GM21447 (cell line): ENCODE data around the gene UNC13B.
"Not testable (repeated sequence)": the region's sequence is repeated elsewhere in the genome, so short reads cannot be mapped to it uniquely, and the experiment has no call there.

ENCODE experiments used
- ATAC-seq: cut with Tn5 transposase; IDR thresholded peaks from one replicate; pipeline ENCODE4 v1.9.1; 2021; ENCODE audit not compliant: unreplicated experiment

UNC13B gene

GRCh38 chr9:35220659-35221338 lies 59.0 kb downstream of the UNC13B start:
- ATAC-seq = no peak

GRCh38 chr9:35225677-35226076 lies 63.9 kb downstream of the UNC13B start:
- ATAC-seq = no peak

- ATAC-seq = no peak
Measured at GRCh38 chr9:35226651-35227050, 64.8 kb downstream of the UNC13B start.

GRCh38 chr9:35227284-35227683 lies 65.5 kb downstream of the UNC13B start:
- no peak for ATAC-seq

- ATAC-seq = no peak
Measured at GRCh38 chr9:35229066-35229778, 67.4 kb downstream of the UNC13B start.

GRCh38 chr9:35229779-35230143 lies 68.0 kb downstream of the UNC13B start:
- ATAC-seq = no peak

- ATAC-seq = no peak
Measured at GRCh38 chr9:35232867-35233544, 71.2 kb downstream of the UNC13B start.

- no peak for ATAC-seq
Measured at GRCh38 chr9:35236692-35237091, 74.9 kb downstream of the UNC13B start.

- no peak for ATAC-seq
Measured at GRCh38 chr9:35237311-35237710, 75.5 kb downstream of the UNC13B start.

GRCh38 chr9:35245945-35246344 lies 84.1 kb downstream of the UNC13B start:
- ATAC-seq = not testable (repeated sequence)

GRCh38 chr9:35253075-35253474 lies 91.3 kb downstream of the UNC13B start:
- no peak for ATAC-seq

- no peak for ATAC-seq
Measured at GRCh38 chr9:35254237-35254636, 92.4 kb downstream of the UNC13B start.

- ATAC-seq = no peak
Measured at GRCh38 chr9:35254984-35255857, 93.4 kb downstream of the UNC13B start.

GRCh38 chr9:35257986-35258659 lies 96.3 kb downstream of the UNC13B start:
- ATAC-seq = no peak

- no peak for ATAC-seq
Measured at GRCh38 chr9:35258660-35259474, 97.1 kb downstream of the UNC13B start.

- no peak for ATAC-seq
Measured at GRCh38 chr9:35260186-35260585, 98.4 kb downstream of the UNC13B start.

- no peak for ATAC-seq
Measured at GRCh38 chr9:35262064-35262463, 100.3 kb downstream of the UNC13B start.

GRCh38 chr9:35267710-35268109 lies 105.9 kb downstream of the UNC13B start:
- ATAC-seq = no peak

- no peak for ATAC-seq
Measured at GRCh38 chr9:35269919-35270318, 108.1 kb downstream of the UNC13B start.

- no peak for ATAC-seq
Measured at GRCh38 chr9:35271637-35272036, 109.8 kb downstream of the UNC13B start.
